ENCODE results near the gene MAP3K8.

DNA sequence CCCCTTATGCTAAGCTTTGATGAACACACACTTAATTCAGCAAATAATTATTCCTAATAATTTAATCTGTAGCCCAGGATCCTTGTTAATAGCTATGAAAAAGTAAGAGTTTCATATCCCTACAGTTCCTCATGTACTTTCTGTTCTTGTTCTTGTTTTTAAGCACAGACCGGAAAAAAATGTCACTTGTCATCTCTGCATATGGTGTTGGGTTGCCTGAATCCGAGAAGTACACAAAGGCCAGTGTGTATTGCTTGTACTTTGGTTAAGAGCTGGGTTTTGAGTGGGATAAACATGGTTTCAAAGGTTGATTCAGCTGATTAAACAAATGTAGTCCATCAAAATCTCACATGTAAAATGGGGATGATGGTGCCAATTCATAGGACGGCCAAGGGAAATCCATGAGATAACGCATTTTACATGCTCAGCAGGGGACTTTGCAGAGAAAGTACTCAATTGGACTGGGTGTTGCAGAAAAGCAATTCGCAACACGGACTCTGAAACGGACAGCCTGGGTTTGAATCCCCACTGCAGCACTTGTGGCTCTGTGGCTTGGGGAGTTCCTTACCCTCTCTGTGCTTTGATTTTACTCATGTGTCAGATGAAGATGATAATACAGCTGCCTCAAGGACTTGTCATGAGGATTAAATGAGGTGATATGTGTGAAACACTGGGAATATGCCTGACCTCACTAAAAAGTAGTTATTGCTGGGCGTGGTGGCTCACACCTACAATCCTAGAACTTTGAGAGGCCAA lies 71.7 kb downstream of the MAP3K8 start:
- TF ChIP-seq, protein P1, sequence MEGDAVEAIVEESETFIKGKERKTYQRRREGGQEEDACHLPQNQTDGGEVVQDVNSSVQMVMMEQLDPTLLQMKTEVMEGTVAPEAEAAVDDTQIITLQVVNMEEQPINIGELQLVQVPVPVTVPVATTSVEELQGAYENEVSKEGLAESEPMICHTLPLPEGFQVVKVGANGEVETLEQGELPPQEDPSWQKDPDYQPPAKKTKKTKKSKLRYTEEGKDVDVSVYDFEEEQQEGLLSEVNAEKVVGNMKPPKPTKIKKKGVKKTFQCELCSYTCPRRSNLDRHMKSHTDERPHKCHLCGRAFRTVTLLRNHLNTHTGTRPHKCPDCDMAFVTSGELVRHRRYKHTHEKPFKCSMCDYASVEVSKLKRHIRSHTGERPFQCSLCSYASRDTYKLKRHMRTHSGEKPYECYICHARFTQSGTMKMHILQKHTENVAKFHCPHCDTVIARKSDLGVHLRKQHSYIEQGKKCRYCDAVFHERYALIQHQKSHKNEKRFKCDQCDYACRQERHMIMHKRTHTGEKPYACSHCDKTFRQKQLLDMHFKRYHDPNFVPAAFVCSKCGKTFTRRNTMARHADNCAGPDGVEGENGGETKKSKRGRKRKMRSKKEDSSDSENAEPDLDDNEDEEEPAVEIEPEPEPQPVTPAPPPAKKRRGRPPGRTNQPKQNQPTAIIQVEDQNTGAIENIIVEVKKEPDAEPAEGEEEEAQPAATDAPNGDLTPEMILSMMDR (IDR thresholded peaks at IDR 0.05), result no peak
- TF ChIP-seq EZH2 (IDR thresholded peaks at IDR 0.05; ENCODE audit: borderline replicate concordance, insufficient read depth, low read depth, low read length, poor library complexity, severe bottlenecking), result no peak

Measured in B cell (primary cell).